Liver (tissue), 9 donors: ENCODE data around the gene DSCAML1. TPM values are rescaled to one million over a fixed set of nuclear protein-coding genes. Genes with fewer than 3 reads are reported as not detected.

Experiments
- DNase-seq: peaks from one replicate; pipeline ENCODE4 v3.0.0-alpha.2; 2017; ENCODE audit warnings: low spot score
- H3K27ac ChIP-seq, 2 donors: one replicate each; pipeline ENCODE4 v1.7.0; 2013; ENCODE audit warnings: inconsistent platforms in 2 of 2, low read length in 2 of 2, control low read depth in 1 of 2, low read depth in 1 of 2, mild to moderate bottlenecking in 1 of 2
- H3K27me3 ChIP-seq, 4 donors: one replicate each; pipeline versions ENCODE4 v1.6.1 to v1.7.0; 2013; ENCODE audit warnings: low read length in 3 of 4, inconsistent platforms in 1 of 4, mild to moderate bottlenecking in 1 of 4, moderate library complexity in 1 of 4; ENCODE audit not compliant: control insufficient read depth in 4 of 4, insufficient read depth in 4 of 4
- H3K36me3 ChIP-seq, 4 donors: one replicate each; pipeline versions ENCODE4 v1.6.1 to v1.7.0; 2013; ENCODE audit warnings: low read length in 3 of 4, mild to moderate bottlenecking in 3 of 4, low read depth in 1 of 4, moderate library complexity in 1 of 4; ENCODE audit not compliant: control insufficient read depth in 4 of 4, insufficient read depth in 3 of 4
- H3K4me1 ChIP-seq, 4 donors: one replicate each; pipeline versions ENCODE4 v1.6.1 to v1.7.0; 2013; ENCODE audit warnings: low read length in 3 of 4, mild to moderate bottlenecking in 3 of 4, moderate library complexity in 1 of 4; ENCODE audit not compliant: control insufficient read depth in 4 of 4, insufficient read depth in 4 of 4
- H3K4me3 ChIP-seq, 3 donors: one replicate each; pipeline versions ENCODE4 v1.6.1 to v1.7.0; 2013; ENCODE audit warnings: low read length in 3 of 3, control low read depth in 1 of 3, low read depth in 1 of 3, mild to moderate bottlenecking in 1 of 3
- H3K9ac ChIP-seq, 2 donors: one replicate each; pipeline ENCODE4 v1.7.0; 2013; ENCODE audit warnings: low read length in 2 of 2, mild to moderate bottlenecking in 2 of 2, moderate library complexity in 2 of 2, control low read depth in 1 of 2, low read depth in 1 of 2
- H3K9me3 ChIP-seq, 4 donors: one replicate each; pipeline versions ENCODE4 v1.6.1 to v1.7.0; 2013; ENCODE audit warnings: low read length in 3 of 4; ENCODE audit not compliant: control insufficient read depth in 4 of 4
- ATF3 ChIP-seq: IDR thresholded peaks from 2 replicates; pipeline ENCODE4 v1.6.1; 2016; ENCODE audit warnings: antibody characterized with exemption
- CTCF ChIP-seq: fragments of 150-350 bp; IDR thresholded peaks from 2 replicates; pipeline ENCODE4 v1.5.1; 2017; ENCODE audit warnings: improper control_type of control experiment, low read depth, low read length; ENCODE audit not compliant: missing input control
- EGR1 ChIP-seq, 2 donors: IDR thresholded peaks; 2 replicates each; pipeline ENCODE4 v1.6.1; 2016 to 2018; ENCODE audit warnings: antibody characterized with exemption in 2 of 2, low read depth in 2 of 2
- FOXA1 ChIP-seq: IDR thresholded peaks from 2 replicates; pipeline ENCODE4 v1.6.1; 2016; ENCODE audit warnings: antibody characterized with exemption
- FOXA2 ChIP-seq: IDR thresholded peaks from 2 replicates; pipeline ENCODE4 v1.6.1; 2016; ENCODE audit warnings: antibody characterized with exemption
- HNF4A ChIP-seq, 2 donors: conservative IDR thresholded peaks; 2 replicates each; pipeline ENCODE4 v1.6.1; 2016; ENCODE audit warnings: antibody characterized with exemption in 2 of 2, mild to moderate bottlenecking in 2 of 2
- HNF4G ChIP-seq: IDR thresholded peaks from 2 replicates; pipeline ENCODE4 v1.6.1; 2016; ENCODE audit warnings: antibody characterized with exemption
- JUND ChIP-seq, 2 donors: IDR thresholded peaks; 2 replicates each; pipeline ENCODE4 v1.6.1; 2016; ENCODE audit warnings: antibody characterized with exemption in 2 of 2
- MAX ChIP-seq: IDR thresholded peaks from 2 replicates; pipeline ENCODE4 v1.6.1; 2016; ENCODE audit warnings: antibody characterized with exemption
- RAD21 ChIP-seq, 2 donors: IDR thresholded peaks; 2 replicates each; pipeline ENCODE4 v1.6.1; 2016; ENCODE audit warnings: antibody characterized with exemption in 2 of 2, mild to moderate bottlenecking in 2 of 2
- REST ChIP-seq: IDR thresholded peaks from 2 replicates; pipeline ENCODE4 v1.6.1; 2016; ENCODE audit warnings: antibody characterized with exemption, mild to moderate bottlenecking
- RXRA ChIP-seq, 2 donors: IDR thresholded peaks; 2 replicates each; pipeline ENCODE4 v1.6.1; 2017 to 2018; ENCODE audit warnings: antibody characterized with exemption in 2 of 2, mild to moderate bottlenecking in 1 of 2
- SP1 ChIP-seq: IDR thresholded peaks from 2 replicates; pipeline ENCODE4 v1.6.1; 2018; ENCODE audit warnings: antibody characterized with exemption, mild to moderate bottlenecking
- TAF1 ChIP-seq: conservative IDR thresholded peaks from 2 replicates; pipeline ENCODE4 v1.6.1; 2016; ENCODE audit warnings: antibody characterized with exemption, mild to moderate bottlenecking
- YY1 ChIP-seq: IDR thresholded peaks from 2 replicates; pipeline ENCODE4 v1.6.1; 2016; ENCODE audit warnings: antibody characterized with exemption, mild to moderate bottlenecking
- ZBTB33 ChIP-seq: IDR thresholded peaks from 2 replicates; pipeline ENCODE4 v1.6.1; 2016; ENCODE audit warnings: antibody characterized with exemption
- WGBS: extraction: QIAGEN DNeasy Blood & Tissue Kit; methylation state at CpG from one replicate; pipeline ENCODE4 v1.1.7; 2013; 5-methylcytosine and 5-hydroxymethylcytosine counted together
- polyA plus RNA-seq, 2 donors: library from polyadenylated mRNA; stranded (reverse) in 1 of 2; unstranded in 1 of 2; fragments of 200-250 nt in 1 of 2; fragments of >200 nt in 1 of 2; fragmentation: Nextera tagmentation in 1 of 2; extraction: Ambion mirVana in 1 of 2; gene quantifications; one replicate each; pipeline versions ENCODE4 v1.2.1 to v1.2.3, GENCODE V29; 2013 to 2015
- total RNA-seq, 2 donors: library from RNA; depleted of rRNA; stranded (reverse); fragments of >200 nt; gene quantifications; one replicate each; pipeline ENCODE4 v1.2.3, GENCODE V29; 2014
- donor health status: healthy.
- donor health status: healthy.
- donor health status: healthy.
- donor health status: healthy.
- donor health status: healthy.

DSCAML1 gene
- total and polyA plus RNA-seq, 4 donors = 0.07 to 0.42 (median 0.20) TPM

- Histone ChIP-seq H3K27me3 (no peaks in the 10 kb centered on the region), H3K9me3 (no peaks in the 10 kb centered on the region), H3K4me1 (no peaks in the 10 kb centered on the region), H3K27ac (no peak overlapping the region), H3K9ac (no peak overlapping the region), H3K36me3 (no peaks in the 10 kb centered on the region), H3K4me3 (no peak overlapping the region)
- TF ChIP-seq CTCF = no peak
- no peak for TF ChIP-seq FOXA2
- TF ChIP-seq SP1 = no peak
- no peak for TF ChIP-seq RXRA (IDR thresholded peaks at IDR 0.05)
- TF ChIP-seq TAF1 = no peak
- no peak for TF ChIP-seq RAD21 (IDR thresholded peaks at IDR 0.05)
- no peak for TF ChIP-seq ATF3
- TF ChIP-seq JUND (IDR thresholded peaks at IDR 0.05) = no peak
- no peak for TF ChIP-seq HNF4G
- 75% methylated on average over 7 of the region's 7 CpGs for WGBS
- no peak for DNase-seq
These were observed 42.4 kb upstream of the DSCAML1 start for GRCh38 chr11:117839380-117839881.

GRCh38 chr11:117838901-117839300 lies 41.9 kb upstream of the DSCAML1 start:
- Histone ChIP-seq H3K36me3 (no peaks in the 10 kb centered on the region), H3K27me3 (no peaks in the 10 kb centered on the region), H3K4me1 (no peaks in the 10 kb centered on the region), H3K9me3 (no peaks in the 10 kb centered on the region), H3K27ac (no peak overlapping the region), H3K4me3 (no peak overlapping the region), H3K9ac (no peak overlapping the region)
- TF ChIP-seq REST (no peak), TAF1 (no peak), JUND (IDR thresholded peaks at IDR 0.05) (no peak), MAX (no peak), YY1 (no peak)
- 77% methylated on average over 8 of the region's 8 CpGs for whole genome bisulfite sequencing
- DNase-seq = no peak

- Histone ChIP-seq H3K9me3 (no peaks in the 10 kb centered on the region), H3K4me1 (no peaks in the 10 kb centered on the region), H3K4me3 (no peak overlapping the region), H3K9ac (no peak overlapping the region), H3K36me3 (no peaks in the 10 kb centered on the region), H3K27ac (no peak overlapping the region), H3K27me3 (no peaks in the 10 kb centered on the region)
- 67% methylated on average over 8 of the region's 8 CpGs for WGBS
- DNase-seq = no peak
- TF ChIP-seq MAX (no peak), SP1 (no peak), FOXA1 (no peak), YY1 (no peak), FOXA2 (no peak), EGR1 (IDR thresholded peaks at IDR 0.05; ENCODE audit: low read depth in 2 of 2) (no peak), RXRA (IDR thresholded peaks at IDR 0.05) (no peak), HNF4A (conservative IDR thresholded peaks at IDR 0.05) (no peak), REST (no peak), ZBTB33 (no peak), JUND (IDR thresholded peaks at IDR 0.05) (no peak)
These were observed 40.8 kb upstream of the DSCAML1 start for GRCh38 chr11:117837791-117838190.
